Lower lobe of right lung (tissue), 2 donors: ENCODE results near the gene MRPL28. TPM values are rescaled to one million over a fixed set of nuclear protein-coding genes. Genes with fewer than 3 reads are reported as not detected.

Experiments
- ATAC-seq, 2 donors: fragments of 200-7000 bp; cut with Tn5 transposase; one replicate each; pipeline ENCODE4 v1.9.1; 2020 to 2022; ENCODE audit warnings: mild to moderate bottlenecking in 2 of 2, moderate library complexity in 2 of 2
- DNase-seq: peaks from one replicate; pipeline ENCODE4 v3.0.0-alpha.2; 2020
- H3K27ac ChIP-seq: fragments of 200-600 bp; one replicate; pipeline ENCODE4 v1.8.0; 2022
- H3K27me3 ChIP-seq: fragments of 200-600 bp; one replicate; pipeline ENCODE4 v1.8.0; 2022; ENCODE audit warnings: low read depth
- H3K36me3 ChIP-seq: fragments of 200-600 bp; one replicate; pipeline ENCODE4 v1.8.0; 2022; ENCODE audit warnings: mild to moderate bottlenecking
- H3K4me1 ChIP-seq: fragments of 200-600 bp; one replicate; pipeline ENCODE4 v1.8.0; 2022
- H3K4me3 ChIP-seq: fragments of 200-600 bp; one replicate; pipeline ENCODE4 v1.8.0; 2022; ENCODE audit warnings: mild to moderate bottlenecking
- H3K9me3 ChIP-seq: fragments of 200-600 bp; one replicate; pipeline ENCODE4 v1.8.0; 2022
- intact Hi-C: fragments of 100-400 bp; cut with DNase I; formaldehyde crosslinking; loops from one replicate; pipeline ENCODE4 v1.11.0; 2022
- total RNA-seq: library from RNA; stranded (reverse); fragmentation: NEBNext Ultra II Directional; extraction: Animal tissue kit (Norgen Biotek cat#: 25700); gene quantifications from one replicate; pipeline ENCODE4 v1.2.1, GENCODE V29; 2021
- TF ChIP-seq, protein P1 (sequence below): fragments of 200-600 bp; IDR thresholded peaks from one replicate; pipeline ENCODE4 v1.8.0; 2022; ENCODE audit warnings: antibody characterized with exemption, mild to moderate bottlenecking
- donor health status: DM: no; HTN: yes; CAD: no; lungs with severe emphysema.

The MRPL28 gene
- total RNA-seq, 1 donor from 2014 or later = 43.4 TPM

DNA sequence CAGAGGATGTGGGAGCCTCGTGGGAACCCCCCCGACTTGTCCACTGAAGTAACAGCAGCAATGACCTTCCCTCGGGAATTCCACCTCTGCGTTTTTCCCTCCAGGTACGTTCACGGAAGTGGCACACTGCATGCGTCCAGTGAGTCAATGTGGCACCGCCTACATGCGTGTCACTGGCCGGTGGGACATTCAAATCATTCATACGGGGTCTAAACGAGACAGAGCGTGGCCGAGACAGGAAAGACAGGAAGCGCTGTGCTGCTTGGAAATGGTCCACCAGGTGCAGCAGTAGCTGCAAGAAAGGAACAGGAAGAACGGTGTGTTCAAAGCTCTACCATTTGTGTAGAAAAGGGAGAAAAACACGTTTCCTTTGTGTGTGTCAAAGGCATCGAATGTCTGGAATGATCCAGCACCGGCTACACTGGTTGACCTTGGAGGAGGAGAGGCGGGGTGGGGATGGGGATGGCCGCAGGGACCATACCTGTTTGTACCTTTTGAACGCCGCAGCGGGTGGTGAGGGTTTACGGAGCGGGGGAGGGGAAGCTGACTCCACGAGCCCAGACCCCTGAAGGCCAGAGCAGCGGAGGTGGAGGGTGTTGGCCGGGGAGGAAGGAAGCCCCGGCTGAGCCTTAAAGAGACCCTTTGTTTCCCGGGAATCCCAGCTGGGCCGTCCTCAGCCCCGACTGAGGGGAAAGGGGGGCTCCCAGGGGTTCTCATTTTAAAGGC, 13.2 kb upstream of the MRPL28 start:
- peaks cover 50% of the 10 kb centered on the region for H3K4me1 ChIP-seq
- intact Hi-C loops = no loop called here
- H3K4me3 ChIP-seq = peak overlapping the region; percentile 95
- DNase-seq (peak; percentile 71), ATAC-seq (peak; percentile 23 to 44)
- H3K27ac ChIP-seq = peak overlapping the region; percentile 59
- no peaks in the 10 kb centered on the region for H3K36me3 ChIP-seq
- TF ChIP-seq, protein P1, sequence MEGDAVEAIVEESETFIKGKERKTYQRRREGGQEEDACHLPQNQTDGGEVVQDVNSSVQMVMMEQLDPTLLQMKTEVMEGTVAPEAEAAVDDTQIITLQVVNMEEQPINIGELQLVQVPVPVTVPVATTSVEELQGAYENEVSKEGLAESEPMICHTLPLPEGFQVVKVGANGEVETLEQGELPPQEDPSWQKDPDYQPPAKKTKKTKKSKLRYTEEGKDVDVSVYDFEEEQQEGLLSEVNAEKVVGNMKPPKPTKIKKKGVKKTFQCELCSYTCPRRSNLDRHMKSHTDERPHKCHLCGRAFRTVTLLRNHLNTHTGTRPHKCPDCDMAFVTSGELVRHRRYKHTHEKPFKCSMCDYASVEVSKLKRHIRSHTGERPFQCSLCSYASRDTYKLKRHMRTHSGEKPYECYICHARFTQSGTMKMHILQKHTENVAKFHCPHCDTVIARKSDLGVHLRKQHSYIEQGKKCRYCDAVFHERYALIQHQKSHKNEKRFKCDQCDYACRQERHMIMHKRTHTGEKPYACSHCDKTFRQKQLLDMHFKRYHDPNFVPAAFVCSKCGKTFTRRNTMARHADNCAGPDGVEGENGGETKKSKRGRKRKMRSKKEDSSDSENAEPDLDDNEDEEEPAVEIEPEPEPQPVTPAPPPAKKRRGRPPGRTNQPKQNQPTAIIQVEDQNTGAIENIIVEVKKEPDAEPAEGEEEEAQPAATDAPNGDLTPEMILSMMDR = no peak
- H3K9me3 ChIP-seq = no peaks in the 10 kb centered on the region
- no peaks in the 10 kb centered on the region for H3K27me3 ChIP-seq

DNA sequence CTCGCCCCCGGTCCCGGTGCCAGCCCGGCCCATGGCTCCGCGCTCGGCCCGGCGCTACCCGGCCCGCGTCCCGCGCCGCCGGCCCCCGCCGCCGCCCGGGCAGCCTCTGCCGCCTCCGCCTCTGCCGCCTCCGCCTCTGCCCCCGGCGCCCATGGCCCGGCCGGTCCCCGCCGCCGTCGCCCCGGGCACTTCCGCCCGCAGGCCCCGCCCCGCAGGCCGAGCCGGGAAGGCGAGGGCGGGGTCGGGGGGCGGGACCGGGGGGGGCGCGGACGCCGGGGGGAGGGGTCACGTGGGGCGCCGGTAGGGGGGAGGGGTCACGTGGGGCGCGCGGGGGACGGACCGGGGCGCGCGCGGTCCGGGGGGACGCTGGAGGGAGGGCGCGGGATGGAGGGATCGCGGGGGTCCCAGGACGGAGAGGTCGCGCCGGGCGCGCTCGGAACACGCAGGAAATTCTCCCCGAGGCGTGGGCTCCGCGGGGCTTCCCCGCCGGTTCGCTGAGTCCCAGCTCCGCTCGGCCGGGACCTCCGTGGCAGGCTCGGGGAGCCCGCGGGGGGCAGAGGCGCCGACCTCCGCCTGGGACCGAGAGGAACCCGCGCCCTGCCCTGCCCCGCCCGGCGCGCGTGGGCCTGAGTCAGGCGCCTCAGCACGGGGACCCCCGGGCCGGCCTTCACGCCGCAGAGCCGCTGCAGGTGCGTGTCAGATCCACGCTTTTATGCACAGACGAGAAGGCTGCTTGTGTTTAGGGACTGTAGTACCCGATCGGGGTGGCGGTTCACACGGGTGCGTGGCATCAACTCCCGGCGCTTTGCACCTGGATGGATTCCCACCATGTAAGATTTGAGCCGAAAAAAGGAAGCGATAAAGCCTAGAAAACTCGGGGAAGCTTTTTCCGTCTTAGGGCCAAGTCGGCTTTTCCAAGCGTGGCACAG, 11.7 kb upstream of the MRPL28 start, which contains the start of gene PGAP6:
TSS of gene PGAP6 (minus strand) at position 190 of the 929 bp plus-strand sequence. CDS start at position 33, 157 bp downstream.
- intact Hi-C loops = no loop called here
- DNase-seq (peak; percentile 72), ATAC-seq (peak; percentile 71 to 81)
- no peaks in the 10 kb centered on the region for H3K27me3 ChIP-seq
- peaks cover 6% of the 10 kb centered on the region for H3K36me3 ChIP-seq
- peak within 1 kb of the TSS; percentile 95 for H3K4me3 ChIP-seq
- TF ChIP-seq, protein P1 = no peak
- no peaks in the 10 kb centered on the region for H3K9me3 ChIP-seq
- H3K27ac ChIP-seq = peak within 1 kb of the TSS; percentile 84
- peaks cover 50% of the 10 kb centered on the region for H3K4me1 ChIP-seq

DNA sequence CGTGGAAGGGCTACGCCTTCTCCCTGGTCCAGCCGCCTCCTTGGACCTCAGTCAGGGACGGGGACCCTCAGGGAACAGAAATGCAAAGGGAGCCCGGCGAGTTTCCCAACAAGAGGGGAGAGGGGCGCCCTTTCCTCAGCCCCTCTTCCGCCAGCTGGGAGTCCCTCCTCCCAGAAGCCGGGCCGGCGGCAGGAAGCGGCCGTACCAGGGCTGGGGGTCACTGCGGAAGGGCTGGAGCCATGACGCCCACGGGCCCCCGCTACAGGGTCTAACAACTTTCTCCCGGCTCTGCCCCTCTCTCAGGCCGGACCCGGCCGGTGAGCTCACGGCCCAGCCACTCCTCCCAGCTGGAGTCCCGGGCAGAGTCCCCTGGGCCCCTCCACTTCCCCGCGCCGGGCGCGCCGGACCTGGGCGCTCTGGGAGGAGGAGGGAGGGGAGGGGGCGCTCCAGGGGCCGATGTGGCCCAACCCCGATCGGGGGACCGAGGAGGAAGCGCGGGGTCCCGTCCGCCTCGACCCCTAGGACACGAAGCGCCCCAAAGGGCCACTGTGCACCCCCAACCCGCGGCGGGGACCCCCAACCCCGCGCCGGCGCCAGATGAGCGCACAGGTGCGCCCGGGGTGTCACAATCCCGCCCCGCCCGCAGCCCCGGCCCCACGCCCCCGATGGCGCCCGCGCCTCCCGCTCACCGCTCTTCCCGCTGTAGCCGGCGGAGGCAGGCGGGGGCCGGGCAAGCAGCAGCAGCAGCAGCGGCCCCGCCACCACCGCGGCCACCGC, 10.9 kb upstream of the MRPL28 start:
- intact Hi-C loops = no loop called here
- TF ChIP-seq, protein P1 = no peak
- Histone ChIP-seq H3K36me3 (peaks cover 15% of the 10 kb centered on the region), H3K4me1 (peaks cover 50% of the 10 kb centered on the region), H3K4me3 (peak overlapping the region; percentile 91), H3K27ac (peak overlapping the region; percentile 84), H3K27me3 (no peaks in the 10 kb centered on the region), H3K9me3 (no peaks in the 10 kb centered on the region)
- peak; percentile 31 to 33 for ATAC-seq
- DNase-seq = peak; percentile 67

DNA sequence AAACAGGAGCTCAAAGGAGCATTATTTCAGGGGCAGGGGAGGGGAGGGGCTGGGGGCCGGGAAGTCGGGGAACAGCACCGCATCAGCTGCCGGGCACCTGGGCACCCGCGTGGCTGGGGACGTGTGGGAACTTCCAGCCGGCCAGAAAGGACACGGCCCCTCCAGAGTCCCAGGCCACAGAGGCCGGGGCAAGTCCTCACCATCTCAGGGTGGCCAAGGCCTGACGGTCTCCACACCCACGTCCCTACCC, 10.3 kb upstream of the MRPL28 start:
- Histone ChIP-seq H3K27ac (peak overlapping the region; percentile 84), H3K4me1 (peaks cover 50% of the 10 kb centered on the region), H3K4me3 (peak overlapping the region; percentile 91), H3K9me3 (no peaks in the 10 kb centered on the region), H3K36me3 (peaks cover 20% of the 10 kb centered on the region), H3K27me3 (no peaks in the 10 kb centered on the region)
- intact Hi-C loops = no loop called here
- ATAC-seq = peak; percentile 5 to 30
- TF ChIP-seq, protein P1 = no peak
- peak; percentile 51 for DNase-seq
